ENCODE measurements around the gene VDR.

- TF ChIP-seq CTCF (IDR thresholded peaks at IDR 0.05; ENCODE audit: poor library complexity) (no peak), EZH2 (IDR thresholded peaks at IDR 0.05; ENCODE audit: borderline replicate concordance) (no peak)
These were observed 81.9 kb downstream of the VDR start for GRCh38 chr12:47822863-47823262.
